Skin of body (tissue), 2 donors: ENCODE results near the gene HMCN2. TPM values are rescaled to one million over a fixed set of nuclear protein-coding genes. Genes with fewer than 3 reads are reported as not detected.
A peak's percentile ranks its signal among the peaks of the same experiment; 100 is the strongest.

ENCODE experiments used
- DNase-seq: peaks from one replicate; lab custom pipeline; 2025; lab: John Stamatoyannopoulos, UW
- total RNA-seq: library from RNA; depleted of rRNA; stranded (reverse); fragments of >200 nt; gene quantifications from one replicate; pipeline ENCODE4 v1.2.3, GENCODE V29; 2014

The HMCN2 gene
- total RNA-seq, 1 donor from 2014 or later = 20.7 TPM

DNA sequence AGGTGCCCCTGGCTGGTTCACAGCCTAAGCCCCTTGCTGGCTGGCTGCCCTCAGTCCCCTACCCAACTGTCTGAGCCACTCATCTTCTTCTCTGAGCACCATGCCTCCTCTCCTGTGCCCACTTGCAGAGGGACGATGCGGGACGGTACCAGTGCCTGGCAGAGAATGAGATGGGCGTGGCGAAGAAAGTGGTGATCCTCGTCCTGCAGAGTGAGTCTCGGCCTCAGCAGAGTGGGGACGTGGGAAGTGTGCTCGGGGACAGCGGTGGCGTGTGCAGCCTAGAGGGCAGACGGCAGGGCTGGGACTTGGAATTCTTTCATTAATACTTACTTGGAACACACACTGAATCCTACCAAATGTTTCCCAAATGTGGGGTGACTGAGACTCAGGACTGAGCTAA, 144.9 kb downstream of the HMCN2 start:
- no peak for DNase-seq

- DNase-seq = no peak
Observed at GRCh38 chr9:130411566-130411915, 146.0 kb downstream of the HMCN2 start.

GRCh38 chr9:130414081-130414731, 148.6 kb downstream of the HMCN2 start:
- DNase-seq = no peak

GRCh38 chr9:130414910-130415746, 149.6 kb downstream of the HMCN2 start:
- no peak for DNase-seq

- DNase-seq = no peak
Observed at GRCh38 chr9:130417602-130418001, 152.0 kb downstream of the HMCN2 start.

DNA sequence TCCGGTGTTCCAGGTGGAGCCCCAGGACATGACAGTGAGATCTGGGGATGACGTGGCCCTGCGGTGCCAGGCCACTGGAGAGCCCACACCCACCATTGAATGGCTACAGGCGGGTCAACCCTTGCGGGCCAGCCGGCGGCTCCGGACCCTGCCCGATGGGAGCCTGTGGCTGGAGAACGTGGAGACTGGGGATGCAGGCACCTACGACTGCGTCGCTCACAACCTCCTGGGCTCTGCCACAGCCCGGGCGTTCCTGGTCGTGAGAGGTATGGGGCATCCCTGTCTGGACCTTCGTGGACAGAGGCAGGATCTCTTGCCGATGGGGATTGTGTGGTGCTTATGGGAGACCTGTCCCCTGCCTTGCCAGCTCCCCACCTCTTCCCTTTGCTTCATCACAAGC, 153.2 kb downstream of the HMCN2 start:
- no peak for DNase-seq

- DNase-seq = no peak
Observed at GRCh38 chr9:130419521-130420035, 154.0 kb downstream of the HMCN2 start.

DNA sequence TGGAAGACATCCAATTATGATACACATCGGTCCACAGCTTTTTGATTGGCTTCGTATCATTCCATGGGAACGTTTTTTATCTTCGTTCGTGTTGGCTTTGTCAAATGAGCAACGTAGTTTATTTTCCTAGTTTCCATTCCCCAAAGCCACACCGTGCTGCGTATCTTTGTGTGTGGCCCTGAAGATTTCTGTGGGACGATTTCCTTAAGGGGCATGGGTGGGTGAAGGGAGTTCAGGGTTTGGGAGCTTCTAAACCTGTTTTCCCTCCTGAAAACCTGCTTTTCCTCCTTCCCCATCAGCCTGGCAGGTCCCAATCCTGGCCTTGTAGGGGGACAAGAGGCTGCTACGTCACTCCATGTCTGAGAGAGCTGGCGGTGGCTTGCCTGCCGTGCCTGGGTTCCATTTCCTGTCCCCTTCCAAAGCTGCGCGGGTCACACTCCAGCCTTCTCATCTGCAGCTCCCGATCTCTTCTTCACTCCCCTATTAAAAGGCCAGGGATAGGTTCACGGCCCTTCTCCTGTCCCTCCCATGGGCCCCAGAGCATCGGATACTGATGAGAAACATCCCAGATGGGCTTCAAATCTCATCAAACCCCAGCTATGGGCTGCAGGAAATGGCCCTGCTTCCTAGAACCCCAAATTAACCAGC, 155.7 kb downstream of the HMCN2 start:
- DNase-seq = no peak

- DNase-seq = peak; percentile 59
Observed at GRCh38 chr9:130421802-130422276, 156.3 kb downstream of the HMCN2 start.

DNA sequence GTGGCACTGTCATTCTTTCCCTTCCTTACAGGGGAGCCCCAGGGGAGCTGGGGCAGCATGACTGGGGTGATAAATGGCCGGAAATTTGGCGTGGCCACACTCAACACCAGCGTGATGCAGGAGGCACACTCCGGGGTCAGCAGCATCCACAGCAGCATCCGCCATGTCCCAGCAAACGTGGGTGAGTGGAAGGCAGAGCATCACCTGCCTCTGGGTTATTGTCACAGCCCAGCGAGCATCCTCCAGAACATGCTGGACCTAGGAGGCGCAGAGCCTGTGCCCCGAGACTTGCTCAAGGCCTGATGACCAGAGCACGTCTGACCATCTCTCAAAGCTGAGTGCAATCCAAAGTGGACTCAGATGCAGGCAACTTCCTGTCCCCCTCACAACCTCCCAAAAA, 157.0 kb downstream of the HMCN2 start:
- DNase-seq = no peak

GRCh38 chr9:130423272-130423671, 157.7 kb downstream of the HMCN2 start:
- DNase-seq = no peak

DNA sequence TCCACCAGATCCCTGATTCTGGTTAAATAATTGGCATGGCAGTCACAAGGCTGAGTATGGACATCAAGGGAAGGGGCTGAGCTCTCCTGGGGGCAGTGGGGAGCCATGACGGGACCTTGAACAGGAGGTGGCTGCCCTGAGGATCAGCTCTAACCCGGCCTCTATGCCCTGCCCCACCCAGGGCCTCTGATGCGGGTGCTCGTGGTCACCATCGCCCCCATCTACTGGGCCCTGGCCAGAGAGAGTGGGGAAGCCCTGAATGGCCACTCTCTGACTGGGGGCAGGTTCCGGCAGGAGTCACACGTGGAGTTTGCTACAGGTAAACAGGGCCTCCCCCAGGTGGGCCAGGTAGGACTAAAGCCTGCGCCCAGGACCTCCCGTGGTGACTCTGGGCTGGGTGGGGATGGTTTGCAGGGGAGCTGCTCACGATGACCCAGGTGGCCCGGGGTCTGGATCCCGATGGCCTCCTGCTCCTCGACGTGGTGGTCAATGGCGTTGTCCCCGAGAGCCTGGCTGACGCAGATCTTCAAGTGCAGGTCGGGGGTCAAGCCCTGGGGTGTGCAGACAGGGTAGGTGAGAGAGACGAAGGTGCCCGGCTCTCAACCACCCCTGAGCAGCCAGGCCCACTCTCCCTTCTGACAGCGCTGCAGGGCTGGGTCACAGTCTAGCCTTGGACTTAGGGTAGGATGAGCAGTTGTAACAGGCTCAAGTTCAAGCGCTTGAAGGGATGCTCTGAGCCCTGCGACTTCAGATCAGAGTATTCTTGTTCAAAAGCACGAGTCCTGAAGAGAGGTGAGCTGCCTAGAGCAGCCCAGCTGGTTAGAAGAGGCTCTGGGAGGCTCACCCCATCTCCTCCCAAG, 159.3 kb downstream of the HMCN2 start:
- DNase-seq = no peak

GRCh38 chr9:130425741-130426466, 160.3 kb downstream of the HMCN2 start:
- DNase-seq = no peak

DNA sequence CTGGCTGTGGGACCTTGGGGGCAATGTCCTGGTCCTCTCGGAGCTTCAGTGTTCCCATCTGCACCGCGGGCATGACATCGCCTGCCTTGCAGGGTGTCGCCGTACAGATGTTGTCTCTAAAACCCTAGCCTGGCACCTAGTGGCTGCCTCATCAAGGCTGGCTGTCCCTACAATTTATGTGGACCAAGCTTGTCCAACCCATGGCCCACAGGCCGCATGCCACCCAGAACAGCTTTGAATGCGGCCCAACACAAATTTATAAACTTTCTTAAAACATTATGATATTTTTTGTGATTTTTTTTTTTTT, 160.9 kb downstream of the HMCN2 start:
- no peak for DNase-seq

- DNase-seq = no peak
Observed at GRCh38 chr9:130426883-130427282, 161.3 kb downstream of the HMCN2 start.

GRCh38 chr9:130427326-130427725, 161.8 kb downstream of the HMCN2 start:
- DNase-seq = no peak

DNA sequence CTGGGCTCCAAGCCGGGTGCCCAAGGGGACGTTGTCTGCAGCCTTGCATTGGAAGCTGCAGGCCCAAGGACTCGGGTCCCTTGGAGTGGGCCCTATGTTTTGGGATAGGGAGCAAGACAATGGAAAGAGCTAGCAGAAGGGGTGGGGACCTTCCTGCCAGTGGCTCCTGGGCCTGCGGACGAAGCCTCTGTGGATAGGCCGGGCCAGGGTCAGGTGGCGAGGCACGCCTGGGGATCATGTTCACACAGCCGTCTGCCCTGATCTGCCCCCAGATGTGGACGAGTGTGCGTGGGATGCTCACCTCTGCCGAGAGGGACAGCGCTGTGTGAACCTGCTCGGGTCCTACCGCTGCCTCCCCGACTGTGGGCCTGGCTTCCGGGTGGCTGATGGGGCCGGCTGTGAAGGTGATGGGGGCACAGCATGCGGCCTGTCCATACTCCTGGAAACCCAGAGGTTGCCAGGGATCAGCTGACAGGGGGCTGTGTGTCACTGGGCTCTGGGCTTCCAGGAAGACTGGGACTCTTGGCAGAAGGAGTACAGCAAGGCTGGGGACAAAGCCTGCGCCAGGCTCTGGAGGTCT, 162.6 kb downstream of the HMCN2 start:
- no peak for DNase-seq

- no peak for DNase-seq
Observed at GRCh38 chr9:130429381-130429780, 163.8 kb downstream of the HMCN2 start.

- DNase-seq = no peak
Observed at GRCh38 chr9:130429831-130430230, 164.3 kb downstream of the HMCN2 start.

DNA sequence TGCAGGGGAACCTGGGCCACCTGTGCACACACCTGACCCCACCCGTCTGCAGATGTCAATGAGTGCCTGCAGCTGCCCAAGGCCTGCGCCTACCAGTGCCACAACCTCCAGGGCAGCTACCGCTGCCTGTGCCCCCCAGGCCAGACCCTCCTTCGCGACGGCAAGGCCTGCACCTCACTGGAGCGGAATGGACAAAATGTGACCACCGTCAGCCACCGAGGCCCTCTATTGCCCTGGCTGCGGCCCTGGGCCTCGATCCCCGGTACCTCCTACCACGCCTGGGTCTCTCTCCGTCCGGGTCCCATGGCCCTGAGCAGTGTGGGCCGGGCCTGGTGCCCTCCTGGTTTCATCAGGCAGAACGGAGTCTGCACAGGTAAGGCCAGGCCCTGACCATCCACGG, 164.7 kb downstream of the HMCN2 start:
- no peak for DNase-seq
